Glutamatergic neuron (in vitro differentiated cells): ENCODE results near the gene EHBP1L1. TPM values are rescaled to one million over a fixed set of nuclear protein-coding genes. Genes with fewer than 3 reads are reported as not detected.

Source experiments
- microRNA-seq: library from miRNA; unstranded; fragments of <30 nt; microRNA quantifications from one replicate; pipeline ENCODE4, GENCODE V29; 2020; ENCODE audit not compliant: unreplicated experiment
- total RNA-seq: library from RNA; stranded (reverse); fragmentation: NEBNext Ultra II Directional; extraction: Animal tissue kit (Norgen Biotek cat#: 25700); gene quantifications from one replicate; pipeline ENCODE4 v1.2.1, GENCODE V29; 2021; ENCODE audit not compliant: unreplicated experiment

Gene EHBP1L1
- total RNA-seq, 1 donor from 2014 or later: 14.2 TPM

Small RNA genes within 50 kb of the gene (microRNA-seq; reads per million reads assigned to microRNA genes)
- gene MIR4690: 1.5 reads per million, percentile 6 among the genes with 10 or more reads in this experiment

Other genes starting within 250 kb of the EHBP1L1 start
- 121 TPM for gene DPF2, start 242.2 kb upstream of the EHBP1L1 start, total RNA-seq
- 3.8 TPM for gene TIGD3, start 221.3 kb upstream of the EHBP1L1 start, total RNA-seq
- 0.25 TPM for gene SLC25A45, start 193.4 kb upstream of the EHBP1L1 start, total RNA-seq
- gene FRMD8, start 189.4 kb upstream of the EHBP1L1 start, total RNA-seq: 11.1 TPM
- 107 TPM for gene NEAT1, start 153.3 kb upstream of the EHBP1L1 start, total RNA-seq
- gene MALAT1, start 77.0 kb upstream of the EHBP1L1 start, total RNA-seq: 18,218 TPM
- gene SCYL1, start 51.0 kb upstream of the EHBP1L1 start, total RNA-seq: 80.0 TPM
- gene LTBP3, start 17.7 kb upstream of the EHBP1L1 start, total RNA-seq: 2.5 TPM
- gene ZNRD2, start 5.6 kb upstream of the EHBP1L1 start, total RNA-seq: 37.9 TPM
- 184 TPM for gene FAM89B, start 3.5 kb upstream of the EHBP1L1 start, total RNA-seq
- 0.69 TPM for gene KCNK7, start 19.7 kb downstream of the EHBP1L1 start, total RNA-seq
- 58.6 TPM for gene MAP3K11, start 38.2 kb downstream of the EHBP1L1 start, total RNA-seq
- 43.3 TPM for gene PCNX3, start 39.7 kb downstream of the EHBP1L1 start, total RNA-seq
- 21.4 TPM for gene SIPA1, start 62.0 kb downstream of the EHBP1L1 start, total RNA-seq
- 61.2 TPM for gene RELA, start 86.9 kb downstream of the EHBP1L1 start, total RNA-seq
- gene KAT5, start 136.2 kb downstream of the EHBP1L1 start, total RNA-seq: 71.3 TPM
- 42.9 TPM for gene RNASEH2C, start 144.7 kb downstream of the EHBP1L1 start, total RNA-seq
- gene AP5B1, start 204.9 kb downstream of the EHBP1L1 start, total RNA-seq: 13.2 TPM
- gene OVOL1, start 211.0 kb downstream of the EHBP1L1 start, total RNA-seq: not detected